Nephron (organoid): ENCODE results near the gene RBM23.
"Not testable (repeated sequence)": the region's sequence is repeated elsewhere in the genome, so short reads cannot be mapped to it uniquely, and the experiment has no call there.

ENCODE experiments used
- H3K27ac Mint-ChIP-seq, 3 experiments: 2 replicates each; pipeline ENCODE4 v1.8.0; 2020; ENCODE audit warnings: mixed read lengths in 3 of 3, mild to moderate bottlenecking in 2 of 3, moderate library complexity in 1 of 3
- H3K27me3 Mint-ChIP-seq: 2 replicates; pipeline ENCODE4 v1.8.0; 2021; ENCODE audit warnings: low read depth, mild to moderate bottlenecking, moderate library complexity, mixed read lengths
- H3K36me3 Mint-ChIP-seq: 2 replicates; pipeline ENCODE4 v1.8.0; 2020; ENCODE audit warnings: low read depth, mixed read lengths
- H3K4me1 Mint-ChIP-seq: 2 replicates; pipeline ENCODE4 v1.8.0; 2020; ENCODE audit warnings: mixed read lengths
- H3K4me3 Mint-ChIP-seq, 3 experiments: 2 replicates each; pipeline ENCODE4 v1.8.0; 2020; ENCODE audit warnings: mild to moderate bottlenecking in 3 of 3, mixed read lengths in 3 of 3, moderate library complexity in 2 of 3
- H3K9me3 Mint-ChIP-seq: 2 replicates; pipeline ENCODE4 v1.8.0; 2020; ENCODE audit warnings: mixed read lengths
- CTCF ChIP-seq, 3 experiments: fragments of 200-600 bp; sonication (generic); IDR thresholded peaks; one replicate each; pipeline ENCODE4 v1.5.0; 2021; ENCODE audit warnings: antibody characterized with exemption in 3 of 3; ENCODE audit not compliant: unreplicated experiment in 3 of 3

RBM23 gene

GRCh38 chr14:22864979-22865378, 54.0 kb downstream of the RBM23 start:
- Mint-ChIP-seq H3K4me3 (peak overlapping the region in 1 of 3 experiments; percentile 10), H3K4me1 (no peaks in the 10 kb centered on the region), H3K27ac (no peak overlapping the region), H3K36me3 (no peaks in the 10 kb centered on the region), H3K9me3 (no peaks in the 10 kb centered on the region), H3K27me3 (no peaks in the 10 kb centered on the region)
- TF ChIP-seq CTCF (IDR thresholded peaks at IDR 0.05; ENCODE audit: unreplicated experiment in 3 of 3): no peak

GRCh38 chr14:22861651-22862050, 57.3 kb downstream of the RBM23 start:
- no peak for TF ChIP-seq CTCF (IDR thresholded peaks at IDR 0.05; ENCODE audit: unreplicated experiment in 3 of 3)
- H3K36me3 Mint-ChIP-seq: no peaks in the 10 kb centered on the region
- H3K27me3 Mint-ChIP-seq: no peaks in the 10 kb centered on the region
- H3K27ac Mint-ChIP-seq: no peak overlapping the region
- H3K4me3 Mint-ChIP-seq: no peak overlapping the region
- H3K4me1 Mint-ChIP-seq: no peaks in the 10 kb centered on the region
- no peaks in the 10 kb centered on the region for H3K9me3 Mint-ChIP-seq

- not testable (repeated sequence) for H3K27me3 Mint-ChIP-seq, H3K27ac Mint-ChIP-seq, H3K36me3 Mint-ChIP-seq, H3K4me3 Mint-ChIP-seq, H3K9me3 Mint-ChIP-seq, H3K4me1 Mint-ChIP-seq
Measured at GRCh38 chr14:22860377-22860776, 58.6 kb downstream of the RBM23 start.

- Mint-ChIP-seq H3K4me1 (peaks cover 8% of the 10 kb centered on the region), H3K27me3 (no peaks in the 10 kb centered on the region), H3K27ac (no peak overlapping the region), H3K9me3 (peaks cover 3% of the 10 kb centered on the region), H3K4me3 (no peak overlapping the region), H3K36me3 (no peaks in the 10 kb centered on the region)
- no peak for TF ChIP-seq CTCF (IDR thresholded peaks at IDR 0.05; ENCODE audit: unreplicated experiment in 3 of 3)
Measured at GRCh38 chr14:22856428-22856827, 62.5 kb downstream of the RBM23 start.

GRCh38 chr14:22854963-22855724, 63.8 kb downstream of the RBM23 start:
- no peak for TF ChIP-seq CTCF (IDR thresholded peaks at IDR 0.05; ENCODE audit: unreplicated experiment in 3 of 3)
- H3K4me3 Mint-ChIP-seq: no peak overlapping the region
- peaks cover 3% of the 10 kb centered on the region for H3K9me3 Mint-ChIP-seq
- peak overlapping the region in 1 of 3 experiments; percentile 35 for H3K27ac Mint-ChIP-seq
- H3K36me3 Mint-ChIP-seq: no peaks in the 10 kb centered on the region
- H3K27me3 Mint-ChIP-seq: no peaks in the 10 kb centered on the region
- peaks cover 17% of the 10 kb centered on the region for H3K4me1 Mint-ChIP-seq

- H3K36me3 Mint-ChIP-seq, H3K27ac Mint-ChIP-seq, H3K4me3 Mint-ChIP-seq, H3K27me3 Mint-ChIP-seq, H3K9me3 Mint-ChIP-seq: not testable (repeated sequence)
- peaks cover 26% of the 10 kb centered on the region for H3K4me1 Mint-ChIP-seq
Measured at GRCh38 chr14:22854296-22854695, 64.7 kb downstream of the RBM23 start.
